AG09319 (cell line): ENCODE results near the gene CC2D1A.
A peak's percentile ranks its signal among the peaks of the same experiment; 100 is the strongest.

Source experiments
- DNase-seq: peaks from one replicate; pipeline ENCODE4 v3.0.0-alpha.2; 2010; ENCODE audit warnings: low read depth; ENCODE audit errors: extremely low read depth
- CTCF ChIP-seq: IDR thresholded peaks from 2 replicates; pipeline ENCODE4 v1.5.1; 2011; ENCODE audit warnings: low read depth, mild to moderate bottlenecking, inconsistent platforms, low read length, moderate library complexity

CC2D1A gene

GRCh38 chr19:13959141-13959961 lies 53.4 kb downstream of the CC2D1A start:
- no peak for TF ChIP-seq CTCF
- DNase-seq = no peak

- TF ChIP-seq CTCF = peak; percentile 16
- DNase-seq = no peak
These were observed 54.2 kb downstream of the CC2D1A start for GRCh38 chr19:13959962-13960862.

GRCh38 chr19:13960863-13961784 lies 55.1 kb downstream of the CC2D1A start:
- no peak for DNase-seq
- no peak for TF ChIP-seq CTCF

GRCh38 chr19:13961826-13962698 lies 56.1 kb downstream of the CC2D1A start:
- no peak for DNase-seq
- TF ChIP-seq CTCF = no peak

GRCh38 chr19:13962699-13963602 lies 57.0 kb downstream of the CC2D1A start:
- no peak for DNase-seq
- no peak for TF ChIP-seq CTCF
